BE2C (cell line): ENCODE results near the gene HIF1A.
"Not testable (repeated sequence)": the region's sequence is repeated elsewhere in the genome, so short reads cannot be mapped to it uniquely, and the experiment has no call there.

Experiments
- DNase-seq: peaks from one replicate; pipeline ENCODE4 v3.0.0-alpha.2; 2020
- H3K27me3 ChIP-seq: fragments of 250-450 bp; sonication (Bioruptor Pico); 2 replicates; pipeline ENCODE4 v1.5.1; 2020; ENCODE audit warnings: mild to moderate bottlenecking
- H3K36me3 ChIP-seq: fragments of 250-450 bp; sonication (Bioruptor Pico); 2 replicates; pipeline ENCODE4 v1.5.1; 2020; ENCODE audit warnings: mild to moderate bottlenecking
- H3K4me1 ChIP-seq: fragments of 250-450 bp; sonication (Bioruptor Pico); 2 replicates; pipeline ENCODE4 v1.5.1; 2020
- H3K4me3 ChIP-seq: 2 replicates; pipeline ENCODE4 v1.5.1; 2011; ENCODE audit warnings: low read depth, low read length
- H3K9me3 ChIP-seq: fragments of 250-450 bp; sonication (Bioruptor Pico); 2 replicates; pipeline ENCODE4 v1.5.1; 2020
- CTCF ChIP-seq: IDR thresholded peaks from 2 replicates; pipeline ENCODE4 v1.5.1; 2012; ENCODE audit warnings: mild to moderate bottlenecking, low read depth, low read length

The HIF1A gene

DNA sequence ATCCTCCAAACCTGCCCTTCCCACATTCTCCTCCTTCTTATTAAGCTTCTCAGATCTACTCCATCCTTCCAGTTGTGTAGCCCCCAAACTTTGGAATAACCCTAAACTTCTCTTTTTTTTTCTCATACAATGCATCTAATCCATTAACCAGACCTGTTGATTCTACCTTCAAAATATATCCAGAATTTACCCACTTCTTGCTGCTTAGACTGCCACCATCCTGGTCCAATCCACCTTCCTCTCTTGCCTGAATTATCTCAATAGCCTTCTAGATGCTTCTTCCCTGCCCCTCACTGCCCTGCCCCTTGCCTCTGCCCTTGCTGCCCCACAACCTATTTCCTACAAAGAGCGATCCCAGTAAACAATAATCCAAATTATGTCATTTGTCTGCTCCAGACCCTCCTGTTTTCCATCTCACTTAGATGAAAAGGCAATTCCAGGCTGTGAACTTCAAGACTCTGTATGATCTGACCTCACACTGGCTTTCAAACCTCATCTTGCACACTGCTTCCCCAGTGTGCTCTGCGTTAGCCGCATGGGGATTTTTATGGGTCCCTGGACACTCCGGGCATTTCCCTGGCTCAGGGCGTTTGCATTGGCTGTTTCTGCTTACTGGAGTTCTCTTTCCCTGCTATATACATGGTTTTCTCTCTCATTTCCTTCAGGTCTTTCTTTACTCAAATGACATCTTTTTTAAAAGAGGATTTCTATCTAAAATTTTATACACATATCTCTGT is 42.6 kb upstream of the HIF1A start:
- H3K36me3 ChIP-seq: no peaks in the 10 kb centered on the region
- H3K27me3 ChIP-seq: no peaks in the 10 kb centered on the region
- H3K4me3 ChIP-seq: no peak overlapping the region
- TF ChIP-seq CTCF: no peak
- H3K9me3 ChIP-seq: peaks cover 3% of the 10 kb centered on the region; the same call in 1 of the 2 replicates
- peak; percentile 19 for DNase-seq
- peaks cover 25% of the 10 kb centered on the region for H3K4me1 ChIP-seq

GRCh38 chr14:61653507-61653906 is 41.8 kb upstream of the HIF1A start:
- Histone ChIP-seq H3K4me1 (peaks cover 19% of the 10 kb centered on the region), H3K9me3 (peaks cover 3% of the 10 kb centered on the region; the same call in 1 of the 2 replicates), H3K4me3 (no peak overlapping the region), H3K27me3 (no peaks in the 10 kb centered on the region), H3K36me3 (no peaks in the 10 kb centered on the region)
- TF ChIP-seq CTCF: no peak
- peak; percentile 24 for DNase-seq

DNA sequence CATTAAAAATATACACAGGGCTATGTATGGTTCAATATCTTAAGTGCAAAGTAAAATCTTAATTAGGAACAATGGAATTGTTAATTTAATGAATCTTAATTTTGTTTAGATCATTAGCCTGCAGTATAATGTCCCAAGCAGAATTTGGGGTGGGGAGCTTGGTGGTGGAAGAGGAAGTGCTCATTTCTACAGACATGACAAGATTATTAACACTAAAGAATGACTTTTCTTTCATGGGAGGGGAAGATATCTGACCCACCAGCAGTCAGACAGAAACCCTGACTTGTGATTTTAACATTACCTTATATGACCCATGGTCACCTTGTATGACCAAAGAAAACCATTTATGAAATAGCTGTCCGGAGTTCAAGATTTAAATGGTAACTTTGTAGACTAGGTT is 41.3 kb upstream of the HIF1A start:
- H3K36me3 ChIP-seq: no peaks in the 10 kb centered on the region
- no peak overlapping the region for H3K4me3 ChIP-seq
- H3K27me3 ChIP-seq: no peaks in the 10 kb centered on the region
- H3K9me3 ChIP-seq: peaks cover 3% of the 10 kb centered on the region; the same call in 1 of the 2 replicates
- DNase-seq: no peak
- peaks cover 18% of the 10 kb centered on the region for H3K4me1 ChIP-seq
- TF ChIP-seq CTCF: no peak

- no peak overlapping the region for H3K4me3 ChIP-seq
- DNase-seq: no peak
- H3K9me3 ChIP-seq: peaks cover 3% of the 10 kb centered on the region; the same call in 1 of the 2 replicates
- H3K4me1 ChIP-seq: peaks cover 18% of the 10 kb centered on the region
- H3K36me3 ChIP-seq: no peaks in the 10 kb centered on the region
- no peaks in the 10 kb centered on the region for H3K27me3 ChIP-seq
- TF ChIP-seq CTCF: no peak
These were observed 39.5 kb upstream of the HIF1A start for GRCh38 chr14:61655777-61656176.

DNA sequence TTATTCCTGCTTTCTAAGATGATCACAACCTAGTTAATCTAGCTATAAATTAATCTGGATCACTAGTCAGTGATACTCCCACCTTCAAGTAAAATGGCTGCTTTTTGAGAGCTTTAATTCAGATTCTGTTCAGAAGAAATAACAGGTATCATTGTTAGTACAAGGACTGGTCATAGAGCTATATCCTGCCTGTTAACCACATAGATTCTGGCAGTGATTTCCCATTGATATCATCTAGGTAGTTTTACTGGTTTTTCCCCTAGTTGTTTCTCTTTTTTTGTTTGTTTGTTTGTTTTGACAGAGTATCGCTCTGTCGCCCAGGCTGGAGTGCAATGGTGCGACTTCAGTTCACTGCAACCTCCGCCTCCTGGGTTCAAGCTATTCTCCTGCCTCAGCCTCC is 39.0 kb upstream of the HIF1A start:
- no peak for DNase-seq
- Histone ChIP-seq H3K27me3 (no peaks in the 10 kb centered on the region), H3K4me3 (no peak overlapping the region), H3K36me3 (no peaks in the 10 kb centered on the region), H3K4me1 (peaks cover 19% of the 10 kb centered on the region), H3K9me3 (peaks cover 3% of the 10 kb centered on the region; the same call in 1 of the 2 replicates)
- no peak for TF ChIP-seq CTCF

DNA sequence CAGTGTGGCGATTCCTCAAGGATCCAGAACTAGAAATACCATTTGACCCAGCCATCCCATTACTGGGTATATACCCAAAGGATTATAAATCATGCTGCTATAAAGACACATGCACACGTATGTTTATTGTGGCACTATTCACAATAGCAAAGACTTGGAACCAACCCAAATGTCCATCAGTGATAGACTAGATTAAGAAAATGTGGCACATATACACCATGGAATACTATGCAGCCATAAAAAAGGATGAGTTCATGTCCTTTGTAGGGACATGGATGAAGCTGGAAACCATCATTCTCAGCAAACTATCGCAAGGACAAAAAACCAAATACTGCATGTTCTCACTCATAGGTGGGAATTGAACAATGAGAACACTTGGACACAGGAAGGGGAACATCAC is 37.2 kb upstream of the HIF1A start:
- not testable (repeated sequence) for H3K36me3 ChIP-seq, H3K4me3 ChIP-seq, DNase-seq, H3K9me3 ChIP-seq, H3K27me3 ChIP-seq
- peaks cover 24% of the 10 kb centered on the region for H3K4me1 ChIP-seq
